Measurements from ENCODE around the gene TSPAN18. TPM values are rescaled to one million over a fixed set of nuclear protein-coding genes. Genes with fewer than 3 reads are reported as not detected.

Gene TSPAN18
- total RNA-seq, 2 experiments from 2014 or later = 1.4 to 2.3 TPM

GRCh38 chr11:44962464-44962863 lies 235.7 kb downstream of the TSPAN18 start:
- Mint-ChIP-seq H3K4me1 (no peaks in the 10 kb centered on the region), H3K27me3 (no peaks in the 10 kb centered on the region), H3K4me3 (no peak overlapping the region), H3K9me3 (ENCODE audit: low read depth) (no peaks in the 10 kb centered on the region), H3K36me3 (ENCODE audit: low read depth) (no peaks in the 10 kb centered on the region), H3K27ac (no peak overlapping the region)
- DNase-seq = no peak
- POLR2A ChIA-PET = no interaction called here
- CTCF ChIA-PET = interaction anchor here (0.5 to 1.2 kb wide), 5 partner anchors 14 to 141 kb away, joined by 3 to 4 read pairs (median 3); no protein-coding TSS in a partner anchor
- intact Hi-C loops (cut with DNase I, micrococcal nuclease) = no loop called here
- no peak for ATAC-seq

- intact Hi-C loops (cut with DNase I, micrococcal nuclease) = no loop called here
- H3K27me3 Mint-ChIP-seq = no peaks in the 10 kb centered on the region
- no peak overlapping the region for H3K4me3 Mint-ChIP-seq
- no peak for ATAC-seq
- POLR2A ChIA-PET = interaction anchor here (0.6 kb wide), 1 partner anchor 18 kb away, joined by 4 read pairs; no protein-coding TSS in a partner anchor
- no peaks in the 10 kb centered on the region for H3K9me3 Mint-ChIP-seq (ENCODE audit: low read depth)
- H3K27ac Mint-ChIP-seq = no peak overlapping the region
- CTCF ChIA-PET = interaction anchor here (0.6 to 2.0 kb wide), 4 partner anchors 20 to 52 kb away, joined by 3 to 8 read pairs (median 4); no protein-coding TSS in a partner anchor
- no peak for DNase-seq
- no peaks in the 10 kb centered on the region for H3K36me3 Mint-ChIP-seq (ENCODE audit: low read depth)
- no peaks in the 10 kb centered on the region for H3K4me1 Mint-ChIP-seq
These were observed 236.4 kb downstream of the TSPAN18 start for GRCh38 chr11:44963136-44963535.

DNA sequence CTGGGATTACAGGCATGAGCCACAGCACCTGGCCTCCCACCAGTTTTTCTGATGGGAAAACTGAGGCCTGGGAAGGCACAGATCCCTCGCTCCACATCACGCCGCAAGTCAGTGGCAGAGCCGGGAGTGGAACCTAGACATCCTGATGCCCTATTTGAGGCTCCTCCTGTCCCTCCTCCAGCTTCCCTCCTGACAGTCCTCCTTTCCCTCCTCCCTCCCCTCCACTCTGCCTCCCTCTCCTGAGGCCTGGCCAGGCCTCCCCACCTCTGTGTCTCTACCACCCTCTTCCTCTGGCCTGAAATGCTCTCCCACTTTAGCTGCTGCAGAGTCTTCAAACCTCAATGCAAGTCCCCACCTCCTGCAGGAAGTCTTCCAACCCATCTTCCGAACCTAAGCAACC lies 237.2 kb downstream of the TSPAN18 start:
- no peaks in the 10 kb centered on the region for H3K4me1 Mint-ChIP-seq
- POLR2A ChIA-PET = no interaction called here
- DNase-seq (no peak), ATAC-seq (no peak)
- H3K36me3 Mint-ChIP-seq (ENCODE audit: low read depth) = no peaks in the 10 kb centered on the region
- intact Hi-C loops (cut with DNase I, micrococcal nuclease) = no loop called here
- no peaks in the 10 kb centered on the region for H3K27me3 Mint-ChIP-seq
- H3K4me3 Mint-ChIP-seq = no peak overlapping the region
- no peaks in the 10 kb centered on the region for H3K9me3 Mint-ChIP-seq (ENCODE audit: low read depth)
- H3K27ac Mint-ChIP-seq = no peak overlapping the region
- CTCF ChIA-PET = interaction anchor here (0.8 to 2.0 kb wide), 3 partner anchors 36 to 141 kb away, joined by 3 to 8 read pairs (median 3); no protein-coding TSS in a partner anchor

DNA sequence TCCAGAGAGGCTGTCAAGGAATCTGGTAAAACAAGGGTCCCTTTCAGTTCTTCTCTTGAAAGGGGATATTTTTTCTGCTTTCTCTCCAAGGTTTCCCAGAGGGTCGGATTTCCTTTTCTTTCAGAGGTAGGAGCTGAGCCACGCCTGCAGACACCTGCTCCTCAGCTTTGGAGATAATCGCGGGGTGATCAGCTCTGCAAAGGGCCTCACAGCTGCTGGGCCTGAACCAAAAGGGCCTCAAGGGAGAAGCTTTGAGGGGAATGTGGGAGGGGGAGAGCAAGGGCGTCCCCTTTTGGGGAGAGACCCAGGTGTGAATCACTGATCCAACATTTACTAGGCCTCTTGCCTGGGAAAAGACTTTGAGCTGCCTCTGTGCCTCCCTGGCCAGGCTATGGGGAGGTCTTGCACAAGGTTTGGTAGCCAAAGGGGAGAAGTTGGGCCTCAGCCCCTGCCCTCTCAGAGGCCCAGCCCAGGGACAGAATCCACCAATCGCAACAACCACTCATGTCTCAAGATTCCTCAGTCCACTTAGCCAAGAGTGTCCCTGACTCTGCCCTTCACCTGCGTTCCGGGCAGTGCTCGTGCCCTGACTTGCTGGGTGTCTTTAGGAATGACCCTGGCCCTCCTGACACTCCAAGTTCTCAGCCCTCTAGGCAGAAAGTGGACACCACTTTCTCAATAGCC lies 237.9 kb downstream of the TSPAN18 start:
- Mint-ChIP-seq H3K9me3 (ENCODE audit: low read depth) (no peaks in the 10 kb centered on the region), H3K4me3 (no peak overlapping the region)

DNA sequence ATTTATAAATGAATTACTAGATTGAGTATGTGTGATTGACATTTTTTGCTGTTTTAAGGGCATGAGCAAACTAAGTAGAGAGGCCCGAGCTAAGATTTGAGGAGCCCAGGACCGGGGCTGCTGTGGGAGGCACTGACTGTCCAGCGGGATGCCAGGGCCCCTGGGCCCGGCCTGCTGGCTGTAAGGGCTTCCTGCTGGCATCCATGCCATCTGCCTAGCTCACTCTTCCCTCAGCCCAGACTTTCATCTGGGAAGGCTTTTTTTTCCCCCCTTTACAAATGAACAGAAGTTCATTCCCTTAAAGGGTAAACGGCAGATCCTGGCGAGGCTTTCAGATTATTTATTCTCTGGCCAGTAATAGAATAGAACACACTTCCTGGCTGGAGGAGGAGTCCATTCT lies 239.9 kb downstream of the TSPAN18 start:
- intact Hi-C loops (cut with DNase I, micrococcal nuclease) = no loop called here
- H3K9me3 Mint-ChIP-seq (ENCODE audit: low read depth) = no peaks in the 10 kb centered on the region
- no peaks in the 10 kb centered on the region for H3K36me3 Mint-ChIP-seq (ENCODE audit: low read depth)
- ChIA-PET CTCF (interaction anchor here (1.2 kb wide), 1 partner anchor 137 kb away, joined by 3 read pairs; no protein-coding TSS in a partner anchor), POLR2A (no interaction called here)
- no peak for DNase-seq
- no peaks in the 10 kb centered on the region for H3K27me3 Mint-ChIP-seq
- ATAC-seq = no peak
- no peaks in the 10 kb centered on the region for H3K4me1 Mint-ChIP-seq
- H3K27ac Mint-ChIP-seq = no peak overlapping the region
- no peak overlapping the region for H3K4me3 Mint-ChIP-seq

More for the DNA sequence above, 237.9 kb downstream of the TSPAN18 start:
- Mint-ChIP-seq H3K27me3 (no peaks in the 10 kb centered on the region), H3K27ac (no peak overlapping the region), H3K4me1 (no peaks in the 10 kb centered on the region), H3K36me3 (ENCODE audit: low read depth) (no peaks in the 10 kb centered on the region)
- no peak for DNase-seq
- no peak for ATAC-seq
- intact Hi-C loops (cut with DNase I, micrococcal nuclease) = no loop called here
- CTCF ChIA-PET = interaction anchor here (0.6 to 2.0 kb wide), 4 partner anchors 38 to 399 kb away, joined by 3 to 8 read pairs (median 4); partner anchors contain the start of gene CD82
- POLR2A ChIA-PET = no interaction called here

- DNase-seq (no peak), ATAC-seq (no peak)
- ChIA-PET CTCF (no interaction called here), POLR2A (no interaction called here)
- H3K4me3 Mint-ChIP-seq = no peak overlapping the region
- H3K27me3 Mint-ChIP-seq = no peaks in the 10 kb centered on the region
- H3K9me3 Mint-ChIP-seq (ENCODE audit: low read depth) = no peaks in the 10 kb centered on the region
- no peak overlapping the region for H3K27ac Mint-ChIP-seq
- intact Hi-C loops (cut with DNase I, micrococcal nuclease) = no loop called here
- H3K4me1 Mint-ChIP-seq = no peaks in the 10 kb centered on the region
- H3K36me3 Mint-ChIP-seq (ENCODE audit: low read depth) = no peaks in the 10 kb centered on the region
These were observed 241.3 kb downstream of the TSPAN18 start for GRCh38 chr11:44967930-44968496.

DNA sequence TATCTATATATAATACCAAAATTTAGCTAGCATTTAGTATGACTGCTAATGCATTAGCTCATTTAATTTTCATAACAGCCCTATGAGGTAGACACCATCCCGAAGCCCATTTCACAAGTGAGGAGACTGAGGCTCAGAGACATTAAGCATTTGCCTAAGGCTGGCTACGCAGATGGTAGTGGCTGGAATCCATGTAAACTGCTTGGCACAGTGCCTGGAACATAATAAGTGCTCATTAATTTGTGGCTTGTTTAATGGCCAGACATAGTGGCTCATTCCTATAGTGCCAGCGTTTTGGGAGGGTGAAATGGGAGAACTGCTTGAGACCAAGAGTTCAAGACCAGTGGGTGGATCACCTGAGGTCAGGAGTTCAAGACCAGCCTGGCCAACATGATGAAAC lies 241.7 kb downstream of the TSPAN18 start:
- H3K9me3 Mint-ChIP-seq (ENCODE audit: low read depth) = no peaks in the 10 kb centered on the region
- ChIA-PET CTCF (no interaction called here), POLR2A (no interaction called here)
- no peak for ATAC-seq
- H3K36me3 Mint-ChIP-seq (ENCODE audit: low read depth) = no peaks in the 10 kb centered on the region
- intact Hi-C loops (cut with DNase I, micrococcal nuclease) = no loop called here
- no peak for DNase-seq
- H3K4me3 Mint-ChIP-seq = no peak overlapping the region
- no peaks in the 10 kb centered on the region for H3K27me3 Mint-ChIP-seq
- no peaks in the 10 kb centered on the region for H3K4me1 Mint-ChIP-seq
- H3K27ac Mint-ChIP-seq = no peak overlapping the region

DNA sequence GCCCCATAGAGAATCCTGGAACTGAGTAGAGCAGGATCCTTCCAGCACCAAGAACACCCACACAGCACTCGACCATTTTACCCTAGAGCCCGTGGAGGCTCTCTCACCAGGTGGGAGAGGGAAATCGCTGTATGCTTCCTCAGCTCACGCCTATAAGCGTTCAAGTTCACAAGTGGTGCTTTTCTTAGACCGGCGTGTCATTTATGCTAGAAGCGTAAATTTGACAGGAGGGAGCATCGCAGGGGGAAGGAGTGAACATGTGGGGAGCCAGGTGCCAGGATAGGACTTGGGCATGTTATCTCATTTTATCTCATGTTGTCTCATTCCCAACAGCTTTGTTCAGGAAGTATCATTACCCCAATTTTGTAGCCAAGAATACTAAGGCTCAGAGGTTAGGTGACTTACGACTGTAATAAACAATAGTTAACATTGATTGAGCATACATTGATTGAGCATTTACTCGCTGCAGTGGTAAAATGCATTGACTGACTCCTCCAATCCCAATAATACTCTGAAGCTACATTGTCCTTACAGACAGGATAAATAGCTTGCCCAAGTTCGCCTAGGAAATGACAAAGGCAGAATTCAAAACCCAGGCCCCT lies 243.0 kb downstream of the TSPAN18 start:
- no peaks in the 10 kb centered on the region for H3K9me3 Mint-ChIP-seq (ENCODE audit: low read depth)
- H3K27ac Mint-ChIP-seq = no peak overlapping the region
- H3K36me3 Mint-ChIP-seq (ENCODE audit: low read depth) = no peaks in the 10 kb centered on the region
- DNase-seq = no peak
- intact Hi-C loops (cut with DNase I, micrococcal nuclease) = no loop called here
- H3K4me1 Mint-ChIP-seq = no peaks in the 10 kb centered on the region
- ChIA-PET CTCF (interaction anchor here (0.5 to 1.2 kb wide), 3 partner anchors 43 to 1340 kb away, joined by 3 to 6 read pairs (median 4); no protein-coding TSS in a partner anchor), POLR2A (no interaction called here)
- no peaks in the 10 kb centered on the region for H3K27me3 Mint-ChIP-seq
- no peak for ATAC-seq
- no peak overlapping the region for H3K4me3 Mint-ChIP-seq

- no peaks in the 10 kb centered on the region for H3K4me1 Mint-ChIP-seq
- intact Hi-C loops (cut with DNase I, micrococcal nuclease) = no loop called here
- no peaks in the 10 kb centered on the region for H3K36me3 Mint-ChIP-seq (ENCODE audit: low read depth)
- no peak for DNase-seq
- CTCF ChIA-PET = interaction anchor here (0.5 to 1.2 kb wide), 3 partner anchors 43 to 1339 kb away, joined by 3 to 6 read pairs (median 4); no protein-coding TSS in a partner anchor
- POLR2A ChIA-PET = no interaction called here
- no peak overlapping the region for H3K4me3 Mint-ChIP-seq
- no peaks in the 10 kb centered on the region for H3K27me3 Mint-ChIP-seq
- no peaks in the 10 kb centered on the region for H3K9me3 Mint-ChIP-seq (ENCODE audit: low read depth)
- no peak for ATAC-seq
- H3K27ac Mint-ChIP-seq = no peak overlapping the region
These were observed 243.5 kb downstream of the TSPAN18 start for GRCh38 chr11:44970293-44970692.

DNA sequence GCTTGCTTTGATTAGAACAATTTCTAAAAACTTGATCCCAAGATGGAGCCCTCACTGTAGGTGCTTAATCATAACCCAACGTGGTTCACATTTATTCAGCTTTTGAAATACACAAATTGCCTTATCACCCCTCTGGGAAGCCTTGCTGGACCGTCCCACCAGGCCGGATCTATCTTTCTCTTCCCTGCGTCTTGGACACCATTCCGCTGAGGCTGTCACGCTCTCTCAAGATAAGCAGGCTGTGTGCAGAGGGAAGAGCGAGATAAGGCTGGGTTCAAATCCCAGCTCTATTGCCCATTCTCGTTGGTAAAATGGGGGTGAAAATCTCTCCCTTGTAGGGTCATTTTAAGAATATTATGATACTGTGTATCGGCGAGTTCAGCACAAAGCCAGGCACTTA lies 244.4 kb downstream of the TSPAN18 start:
- no peak overlapping the region for H3K4me3 Mint-ChIP-seq
- no peak overlapping the region for H3K27ac Mint-ChIP-seq
- DNase-seq (no peak), ATAC-seq (no peak)
- H3K36me3 Mint-ChIP-seq (ENCODE audit: low read depth) = no peaks in the 10 kb centered on the region
- intact Hi-C loops (cut with DNase I, micrococcal nuclease) = no loop called here
- no peaks in the 10 kb centered on the region for H3K9me3 Mint-ChIP-seq (ENCODE audit: low read depth)
- no peaks in the 10 kb centered on the region for H3K4me1 Mint-ChIP-seq
- no peaks in the 10 kb centered on the region for H3K27me3 Mint-ChIP-seq
- CTCF ChIA-PET = interaction anchor here (0.9 kb wide), 1 partner anchor 35 kb away, joined by 3 read pairs; no protein-coding TSS in a partner anchor
- POLR2A ChIA-PET = no interaction called here

DNA sequence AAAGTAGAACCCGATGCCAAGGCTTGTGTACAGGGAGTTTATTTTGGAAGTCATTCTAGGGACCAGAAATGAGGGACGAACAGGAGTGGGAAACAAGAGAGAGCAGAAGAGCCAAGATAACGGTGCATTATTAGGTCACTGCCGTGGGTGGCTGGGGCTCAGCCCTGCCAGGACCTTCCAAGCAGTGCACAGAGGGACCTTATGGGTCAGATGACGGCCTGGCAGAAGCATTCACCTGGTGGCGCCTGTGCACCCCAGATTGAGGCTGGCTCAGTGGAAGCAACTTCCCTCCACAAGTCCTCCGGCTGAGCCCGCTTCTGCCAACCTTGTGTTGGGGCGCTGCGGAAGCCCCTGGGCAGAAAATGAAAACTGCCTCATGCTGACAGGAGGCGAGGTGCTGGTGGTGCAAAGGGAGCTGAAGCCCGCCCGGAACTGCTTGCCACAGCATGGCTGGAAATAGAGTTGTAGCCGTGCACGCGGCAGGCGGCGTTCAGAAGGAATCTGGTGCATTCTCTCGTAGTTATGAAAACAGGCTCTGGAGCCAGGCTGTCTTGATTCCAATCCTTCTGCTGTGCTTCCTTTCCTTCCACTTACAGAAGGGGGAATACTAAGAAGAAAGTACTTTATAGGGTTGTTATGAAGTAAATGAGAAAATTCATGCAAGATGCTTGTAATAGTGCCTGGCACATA lies 246.1 kb downstream of the TSPAN18 start:
- DNase-seq = no peak
- no peaks in the 10 kb centered on the region for H3K4me1 Mint-ChIP-seq
- H3K36me3 Mint-ChIP-seq (ENCODE audit: low read depth) = no peaks in the 10 kb centered on the region
- no peaks in the 10 kb centered on the region for H3K27me3 Mint-ChIP-seq
- ChIA-PET POLR2A (no interaction called here), CTCF (no interaction called here)
- no peaks in the 10 kb centered on the region for H3K9me3 Mint-ChIP-seq (ENCODE audit: low read depth)
- no peak overlapping the region for H3K4me3 Mint-ChIP-seq
- intact Hi-C loops (cut with DNase I, micrococcal nuclease) = no loop called here
- H3K27ac Mint-ChIP-seq = no peak overlapping the region
- ATAC-seq = no peak
